ENCODE measurements around the gene EPAS1.

The EPAS1 gene

DNA sequence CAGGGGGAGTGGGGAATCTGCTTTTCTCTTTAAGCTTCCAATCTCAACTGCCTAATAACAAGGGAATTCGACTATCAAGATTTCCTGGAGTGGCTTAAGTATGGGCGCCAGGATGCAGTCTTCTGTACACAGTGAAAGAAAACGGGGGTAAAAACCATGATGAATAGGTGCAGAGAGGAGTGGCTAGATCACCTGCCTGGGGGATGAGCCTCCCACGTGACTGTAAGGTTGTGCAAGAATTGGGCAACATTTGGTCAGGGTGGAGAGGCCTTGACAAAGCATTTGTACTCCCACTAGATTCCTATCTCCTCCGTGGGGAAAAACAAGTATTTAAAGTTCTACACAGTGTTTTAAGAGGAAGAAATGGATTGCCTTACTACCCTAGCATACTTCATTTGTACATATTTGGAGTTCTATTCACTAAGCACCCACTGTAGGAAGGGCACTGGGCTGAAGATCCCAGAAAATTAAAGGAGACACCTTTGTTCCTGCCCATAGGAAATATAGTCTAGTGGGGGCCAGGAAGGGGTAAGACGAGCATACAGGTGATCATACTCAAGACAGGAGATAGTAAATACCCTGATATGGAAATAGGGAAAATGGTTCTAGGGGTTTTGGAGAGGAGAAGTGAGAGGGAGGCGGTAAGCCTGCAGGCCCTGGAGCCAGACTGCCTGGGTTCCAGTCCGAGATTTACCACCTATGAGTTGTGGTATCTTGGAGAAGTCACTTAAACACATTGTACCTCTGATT, 29.2 kb downstream of the EPAS1 start:
- no peak for DNase-seq

DNA sequence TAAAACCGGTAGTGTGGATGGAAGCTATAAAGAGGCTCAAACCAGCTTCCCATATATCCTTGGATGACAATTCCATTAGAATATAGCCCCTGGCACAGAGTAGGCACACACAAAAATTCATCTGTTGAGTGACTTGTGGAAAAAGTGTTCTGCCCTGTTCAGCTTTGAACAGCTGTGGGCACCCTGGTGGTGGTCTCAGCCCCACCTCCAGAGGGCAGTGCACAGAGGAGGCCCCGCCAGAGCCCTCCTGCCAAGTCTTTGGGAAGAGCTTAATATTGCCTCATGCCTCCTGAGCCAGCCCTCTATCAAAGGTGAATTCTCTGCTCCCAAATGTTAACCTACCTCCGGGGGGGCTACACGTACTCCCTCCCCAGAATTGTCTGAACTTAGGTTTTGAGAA, 30.4 kb downstream of the EPAS1 start:
- no peak for DNase-seq

DNA sequence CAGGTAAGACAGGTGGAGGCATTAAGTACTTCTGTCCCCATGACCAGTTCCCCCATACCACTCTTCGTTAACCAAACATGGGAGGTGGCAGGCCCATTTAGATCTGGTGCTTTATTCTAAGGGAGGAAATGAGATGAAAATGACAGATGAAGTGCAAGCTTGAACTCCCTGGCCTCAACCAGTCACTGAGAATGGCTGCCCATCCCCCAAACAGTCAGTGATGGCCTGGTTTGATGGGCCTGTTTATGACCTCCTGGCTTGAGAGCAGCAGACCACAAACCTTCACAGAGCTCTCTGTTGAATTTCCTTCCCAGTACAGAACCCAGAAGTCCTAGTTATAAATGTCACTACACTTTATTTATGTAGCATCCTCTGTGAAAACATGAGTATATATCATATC, 31.1 kb downstream of the EPAS1 start:
- no peak for DNase-seq

DNA sequence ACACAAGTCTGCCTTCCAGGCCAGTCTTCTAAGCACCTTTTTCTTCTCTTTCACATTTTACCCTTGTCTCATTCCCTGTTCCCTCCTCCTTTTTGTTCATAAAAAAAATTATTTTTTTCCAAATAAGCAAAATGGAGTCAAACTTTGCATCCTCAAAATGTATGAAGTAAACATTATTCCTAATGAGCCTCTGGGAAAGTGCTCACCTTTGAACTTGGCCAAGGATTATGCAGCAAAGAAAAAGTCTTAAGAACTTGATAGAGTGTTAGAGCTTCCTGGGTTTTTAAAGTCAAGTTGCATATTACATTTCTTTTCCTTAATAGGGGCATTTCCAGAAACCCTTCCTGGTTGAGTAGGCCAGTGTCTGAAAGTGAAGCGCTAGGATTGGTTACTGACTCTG, 31.6 kb downstream of the EPAS1 start:
- no peak for DNase-seq

DNA sequence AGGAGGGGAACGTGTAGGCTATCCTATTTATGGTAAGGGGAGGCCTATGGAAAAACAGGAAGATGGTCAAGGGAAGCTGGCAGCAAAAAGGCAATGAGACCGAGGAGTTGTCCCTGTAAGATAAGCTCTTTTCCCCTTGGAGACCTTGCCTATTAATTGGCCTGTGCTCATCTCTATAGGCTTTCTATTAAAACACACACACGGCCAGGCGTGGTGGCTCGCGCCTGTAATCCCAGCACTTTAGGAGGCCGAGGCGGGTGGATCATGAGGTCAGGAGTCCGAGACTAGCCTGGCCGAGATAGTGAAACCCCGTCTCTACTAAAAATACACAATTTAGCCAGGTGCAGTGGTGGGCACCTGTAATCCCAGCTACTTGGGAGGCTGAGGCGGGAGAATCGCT, 32.1 kb downstream of the EPAS1 start:
- DNase-seq, result no peak

DNA sequence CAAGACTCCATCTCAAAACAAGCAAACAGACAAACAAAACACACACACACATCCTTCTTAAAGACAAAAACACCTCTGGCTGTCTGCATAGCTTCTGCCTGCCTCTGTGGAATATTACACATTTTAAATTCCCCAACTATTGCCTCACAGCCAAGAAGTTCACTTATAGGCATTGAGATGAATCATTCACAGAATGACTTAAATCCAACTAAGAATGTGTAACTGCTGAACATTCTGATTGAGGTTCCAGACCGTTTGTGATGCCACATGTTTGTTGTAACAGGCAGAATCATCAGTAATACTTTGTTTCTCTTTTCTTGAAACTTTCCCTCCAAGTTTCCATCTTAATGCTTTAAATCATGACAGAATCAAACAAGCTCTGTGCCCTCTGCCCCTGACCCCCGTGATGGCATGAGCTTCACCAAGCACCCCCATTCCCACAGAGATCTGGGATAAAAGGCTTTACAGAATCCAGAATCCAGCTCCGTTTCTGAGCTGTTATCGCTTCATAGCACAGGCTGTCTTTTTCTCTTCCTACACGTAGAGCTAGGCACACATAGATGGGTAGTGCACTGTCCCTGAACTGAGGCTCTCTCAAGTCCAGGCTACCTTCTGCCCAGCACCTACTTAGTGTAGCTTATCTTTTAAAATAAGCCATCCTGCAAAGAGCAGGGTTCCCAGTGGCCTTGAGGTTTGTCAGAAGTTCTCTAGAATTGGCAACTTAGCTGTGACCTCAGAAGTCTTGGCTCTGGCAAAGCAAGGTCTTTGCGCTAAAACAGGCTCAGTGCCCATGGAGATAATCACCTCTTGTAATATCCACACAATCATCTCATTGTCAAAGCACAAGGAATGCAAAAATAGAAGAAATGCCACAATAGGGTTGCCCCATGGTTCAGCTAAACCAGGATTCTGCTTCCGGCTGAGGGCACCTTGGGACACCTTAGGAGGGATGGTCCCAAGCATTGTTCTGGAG, 32.9 kb downstream of the EPAS1 start:
- DNase-seq, result no peak

DNA sequence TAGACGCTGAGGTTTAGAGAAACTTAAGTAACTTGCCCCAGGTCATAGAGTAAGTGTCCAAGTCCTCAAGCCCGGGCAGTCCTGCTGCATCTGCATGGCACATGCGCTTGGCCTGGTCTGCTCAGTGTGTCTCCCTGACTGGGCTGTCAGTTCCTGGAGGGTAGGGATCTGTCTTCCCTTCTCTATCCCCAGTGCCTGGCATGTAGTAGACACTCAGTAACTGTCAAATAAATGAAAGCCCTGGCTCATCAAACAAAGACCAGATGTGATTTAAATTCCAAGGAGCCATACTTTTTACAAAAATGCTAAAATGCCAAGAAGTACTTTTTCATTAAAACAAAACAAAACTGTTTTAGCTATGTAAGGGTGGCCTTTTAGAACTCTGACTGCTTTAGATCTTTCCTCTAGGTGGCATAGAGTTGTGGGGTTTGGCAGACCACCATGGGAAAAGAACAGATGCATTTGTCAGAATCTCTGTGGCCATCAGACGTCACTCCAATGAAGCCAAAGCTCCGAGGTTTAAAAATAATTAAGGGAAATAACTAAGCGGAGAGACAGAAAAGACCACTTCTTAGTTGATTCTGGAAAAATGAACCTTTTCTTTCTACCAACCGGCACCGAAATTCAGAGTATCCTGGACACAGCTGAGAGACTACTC, 34.0 kb downstream of the EPAS1 start:
- no peak for DNase-seq

DNA sequence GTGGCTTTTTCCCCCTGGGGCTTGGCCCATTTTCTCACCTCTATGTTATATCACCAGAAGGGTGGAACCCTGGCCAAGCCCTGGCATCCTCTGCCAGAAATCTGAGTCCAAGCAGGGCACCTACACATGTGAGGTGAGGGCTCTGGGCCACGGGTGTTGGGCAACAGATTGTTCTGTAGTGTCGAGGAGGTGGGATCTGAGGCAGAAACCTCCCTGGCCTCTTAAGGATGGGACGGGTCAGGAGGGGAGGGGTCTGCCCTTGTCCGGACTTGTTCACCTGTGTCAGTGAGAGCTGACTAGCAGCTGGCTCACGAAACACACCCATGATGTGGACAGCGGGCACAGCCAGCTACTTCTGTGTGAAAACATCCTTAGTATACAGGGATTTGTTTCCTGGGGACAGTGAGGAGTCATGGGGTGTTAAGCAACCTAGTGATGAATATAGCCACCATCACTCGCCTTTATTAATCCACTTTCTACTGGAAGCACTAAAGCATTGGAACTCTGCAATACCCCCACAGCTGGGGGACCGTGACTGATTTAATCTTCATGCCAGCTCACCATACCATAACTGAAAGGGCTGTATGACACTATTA, 35.6 kb downstream of the EPAS1 start:
- DNase-seq, result no peak

DNA sequence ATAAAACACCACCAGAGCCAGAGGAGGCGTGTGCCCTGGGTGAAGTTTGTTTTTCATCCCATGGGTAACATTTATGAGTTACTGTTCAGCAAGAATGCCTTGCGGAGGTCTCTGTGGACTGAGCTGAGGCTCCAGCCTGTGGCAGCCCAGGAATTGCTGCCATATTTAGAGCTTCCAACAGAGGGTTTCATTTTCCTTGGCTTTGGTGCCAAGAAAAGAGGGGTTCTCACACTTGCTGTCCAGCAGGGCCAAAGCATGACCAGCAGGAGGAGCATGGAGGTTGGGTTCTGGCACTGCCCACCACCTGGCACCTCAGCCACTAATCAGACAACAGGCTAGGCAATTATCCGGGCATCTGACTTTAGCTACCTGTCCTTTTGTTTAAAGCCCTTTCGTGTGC, 36.7 kb downstream of the EPAS1 start:
- DNase-seq, result peak in 1 of 2 donors; percentile 10

DNA sequence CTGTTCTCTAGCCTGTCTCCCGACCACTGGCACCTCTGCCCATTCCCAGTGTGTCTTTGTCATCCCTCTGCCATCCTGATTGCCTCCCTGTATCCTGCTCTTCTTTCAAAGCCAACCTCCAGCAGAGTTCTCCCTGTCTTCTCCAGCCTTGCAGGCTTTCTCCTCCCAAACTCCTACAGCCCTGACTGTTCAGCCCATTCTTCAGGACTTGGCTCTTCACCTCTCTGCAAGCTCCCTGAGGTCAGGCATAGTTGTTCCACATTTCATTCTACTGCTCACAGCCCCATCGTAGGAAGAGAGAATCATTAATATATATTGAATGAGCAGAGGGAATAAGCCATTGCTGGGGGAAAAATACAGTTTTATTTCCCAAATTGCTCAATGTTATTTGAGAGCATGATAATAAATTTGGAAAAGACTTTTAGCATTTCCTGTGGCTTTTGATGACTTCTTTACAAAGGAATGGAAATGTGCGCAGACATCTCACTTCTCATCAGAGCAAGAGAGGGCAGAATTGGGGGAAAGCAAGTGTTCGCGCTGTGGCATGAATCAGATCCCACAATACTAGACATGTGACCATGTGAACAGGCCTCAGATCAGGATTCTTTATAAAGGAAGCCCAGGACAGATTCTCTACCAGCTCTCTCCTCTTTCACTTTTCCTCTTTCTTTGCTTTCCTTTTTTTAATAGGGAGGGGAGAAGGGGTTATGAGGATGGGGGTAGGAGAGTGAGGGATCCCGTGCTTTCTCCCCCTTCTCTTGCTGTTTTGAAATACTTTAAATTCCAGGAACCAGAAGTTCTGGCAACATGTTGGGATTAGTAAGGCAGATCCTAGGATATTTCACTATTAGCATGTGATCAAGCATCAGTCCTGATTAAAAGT, 37.4 kb downstream of the EPAS1 start:
- DNase-seq, result no peak

DNA sequence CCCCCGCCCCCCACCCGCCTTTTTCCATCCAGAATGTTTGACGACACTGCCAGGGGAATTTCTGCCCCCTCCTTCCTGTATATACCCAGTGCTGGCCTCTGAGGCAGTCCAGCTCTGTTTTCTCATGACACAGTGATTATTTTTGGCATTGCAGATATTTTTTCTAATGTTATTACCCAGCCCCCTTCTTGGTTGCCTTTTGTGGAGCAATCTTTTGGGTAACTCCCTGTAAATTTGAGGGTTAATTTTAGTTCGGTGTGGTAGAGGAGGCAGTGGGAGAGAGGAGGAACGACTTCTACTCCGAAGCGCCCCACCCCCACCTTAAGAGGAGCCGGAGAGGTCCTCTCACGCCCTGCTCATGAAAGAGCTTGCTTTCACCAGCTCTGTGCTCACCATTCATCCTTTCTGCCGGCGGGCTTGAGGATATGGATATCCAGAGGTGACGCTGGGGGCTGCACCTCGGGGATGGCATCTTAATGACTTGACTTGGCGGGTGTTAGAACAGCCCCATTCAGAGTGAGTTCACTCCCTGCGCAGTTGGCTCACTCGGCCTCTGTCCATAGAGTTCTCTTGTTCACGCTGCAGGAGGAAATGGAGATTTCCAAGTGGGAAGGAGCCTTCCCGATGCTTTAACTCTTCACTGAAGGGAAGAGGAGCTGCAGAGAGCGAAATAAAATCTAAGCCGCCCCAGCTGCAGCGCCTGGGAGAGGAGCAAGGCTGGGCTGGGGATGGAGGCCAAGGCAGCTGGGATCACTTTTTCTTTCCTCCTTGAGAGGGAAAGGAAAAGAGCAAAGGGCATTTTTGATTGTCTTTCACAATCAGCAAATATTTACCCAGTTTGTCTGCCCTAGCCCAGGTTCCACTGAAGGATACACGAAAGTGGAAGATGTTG, 38.4 kb downstream of the EPAS1 start:
- no peak for DNase-seq

DNA sequence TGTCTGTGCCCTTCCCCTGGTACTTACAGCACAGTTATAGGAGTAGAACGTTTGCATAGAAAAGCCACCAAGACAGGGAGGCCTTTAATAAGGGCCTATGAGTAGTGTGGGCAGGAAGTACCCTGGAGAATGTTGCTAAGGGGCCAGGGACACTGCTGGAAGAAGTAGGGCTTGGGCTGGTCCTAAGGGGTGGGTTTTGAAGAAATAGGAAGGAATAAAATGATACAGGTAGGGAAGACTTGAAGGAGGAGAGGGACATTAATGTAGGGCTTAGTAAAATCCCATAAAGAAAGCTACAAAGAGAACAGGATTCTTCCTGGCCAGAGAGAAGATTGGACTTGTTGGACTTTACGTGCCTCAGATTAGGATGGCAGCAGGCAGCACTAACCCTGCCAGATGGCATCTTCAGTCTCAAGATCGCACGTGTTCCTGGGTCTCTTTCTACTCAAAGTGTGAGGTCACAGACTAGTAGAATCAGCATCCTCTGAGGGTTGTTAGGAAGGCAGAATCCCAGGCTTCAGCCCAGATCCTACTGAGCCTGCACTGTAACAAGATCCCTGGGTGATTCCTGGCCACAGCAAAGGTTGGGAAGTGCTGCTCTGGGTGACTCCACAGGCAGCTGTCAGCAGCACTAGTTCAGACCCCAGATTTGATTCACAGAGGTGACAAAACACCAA, 39.2 kb downstream of the EPAS1 start:
- no peak for DNase-seq

DNA sequence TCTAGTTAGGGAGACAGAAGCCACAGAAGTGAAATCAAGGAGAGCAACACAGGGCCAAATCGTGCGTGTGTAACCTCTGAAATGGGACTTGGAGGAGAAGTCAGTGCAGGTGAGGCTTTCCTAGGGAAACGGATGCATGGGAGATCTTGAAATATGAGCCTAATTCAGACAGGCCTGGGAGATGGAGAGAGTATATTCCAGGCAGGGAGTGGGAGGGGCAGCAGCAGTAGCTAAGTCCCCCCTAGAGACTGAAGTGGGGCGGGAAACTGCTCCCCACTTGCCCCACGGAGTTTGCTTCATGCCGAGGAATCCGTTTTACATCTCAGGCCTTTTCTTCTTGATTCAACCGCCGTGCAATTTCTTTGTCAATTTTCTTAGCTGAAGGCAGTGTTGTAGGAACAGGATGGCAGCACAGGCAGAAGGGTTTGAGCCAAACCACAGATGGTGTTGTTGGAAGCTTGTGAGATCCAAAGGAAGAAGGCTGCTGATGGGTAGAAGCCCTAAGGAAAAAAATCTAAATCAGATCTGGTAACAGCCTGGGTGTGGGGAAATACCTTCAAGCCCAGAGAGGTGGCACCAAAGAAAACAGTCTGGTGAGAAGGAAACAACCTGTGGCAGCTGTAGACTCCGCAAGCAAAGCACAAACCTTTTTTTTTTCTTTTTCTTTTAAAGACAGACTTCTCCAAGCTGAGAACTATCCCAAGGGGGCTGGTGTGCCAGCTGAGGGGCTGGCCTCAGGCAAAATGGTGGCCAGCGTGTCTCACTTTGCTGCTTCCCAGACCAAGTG, 40.2 kb downstream of the EPAS1 start:
- no peak for DNase-seq

DNA sequence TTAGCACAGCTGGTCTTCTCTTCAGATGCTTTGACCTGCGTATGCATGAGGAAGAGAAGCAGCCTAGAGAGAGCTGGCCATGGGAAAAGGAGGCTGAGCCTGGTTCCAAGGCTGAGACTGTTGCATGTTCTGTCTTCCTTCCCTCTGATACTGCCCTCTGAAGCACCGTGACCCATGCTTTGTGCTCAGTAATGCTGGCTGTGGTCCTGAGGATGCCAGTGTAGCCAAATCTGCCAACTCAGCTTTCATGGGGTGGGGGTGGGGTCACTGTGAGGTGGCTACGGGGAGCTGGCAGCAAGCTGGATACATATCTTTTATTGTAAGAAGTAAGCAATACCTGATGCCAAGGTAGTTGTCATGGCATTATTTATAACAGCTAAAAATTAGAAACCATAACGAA, 41.5 kb downstream of the EPAS1 start:
- DNase-seq, result no peak

DNA sequence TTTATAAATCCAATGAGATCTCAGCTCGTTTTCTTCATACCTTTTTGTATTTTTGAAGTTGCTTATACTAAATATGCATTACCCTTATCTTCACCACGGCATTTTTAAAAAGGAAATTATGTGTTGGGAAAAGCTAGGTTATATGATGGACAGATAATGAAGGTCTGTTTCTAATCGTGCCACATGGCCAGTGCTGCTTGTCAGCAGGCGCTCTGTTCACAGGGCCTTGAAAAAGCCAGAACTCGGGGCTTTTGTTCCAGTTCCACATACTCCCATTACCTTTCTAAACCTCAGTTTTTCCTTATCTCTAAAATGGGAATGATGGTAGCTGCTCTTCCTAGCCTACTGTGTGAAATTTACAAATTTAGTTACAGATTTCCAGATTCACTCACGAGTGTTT, 42.0 kb downstream of the EPAS1 start:
- DNase-seq, result no peak

DNA sequence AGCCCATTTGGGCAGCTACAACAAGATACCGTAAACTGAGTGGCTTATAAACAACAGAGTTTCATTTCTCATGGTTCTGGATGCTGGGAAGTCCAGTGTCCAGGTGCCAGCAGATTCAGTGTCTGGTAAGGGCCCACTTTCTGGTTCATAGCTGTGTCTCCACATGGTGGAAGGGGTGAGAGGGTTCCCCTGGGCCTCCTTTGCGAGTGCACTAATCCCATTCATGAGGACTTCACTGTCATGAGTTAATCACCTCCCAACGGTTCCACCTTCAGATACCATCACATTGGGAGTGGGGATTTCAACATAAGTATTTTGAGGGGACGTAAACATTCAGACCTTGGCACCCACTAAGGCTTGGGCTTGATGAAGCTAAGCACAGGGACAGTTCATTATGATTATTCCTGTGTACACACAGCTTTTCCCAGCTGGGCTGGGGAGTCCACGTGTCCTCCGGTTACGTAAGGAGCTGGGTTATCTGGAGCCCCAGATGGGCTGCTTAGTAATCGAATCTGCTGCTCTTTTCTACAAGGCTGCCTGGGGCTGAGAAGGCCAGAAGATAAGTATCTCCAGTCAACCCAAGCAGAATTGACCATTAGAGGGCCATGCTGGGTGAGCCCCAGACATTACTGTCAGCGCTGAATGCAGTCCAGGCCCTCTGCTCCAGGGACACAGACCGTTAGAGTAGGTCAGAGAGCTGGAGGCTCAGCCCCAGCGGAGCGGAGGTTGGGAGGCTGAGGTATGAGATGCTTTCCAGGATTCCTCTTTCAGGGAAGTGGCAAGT, 42.7 kb downstream of the EPAS1 start:
- DNase-seq, result no peak

DNA sequence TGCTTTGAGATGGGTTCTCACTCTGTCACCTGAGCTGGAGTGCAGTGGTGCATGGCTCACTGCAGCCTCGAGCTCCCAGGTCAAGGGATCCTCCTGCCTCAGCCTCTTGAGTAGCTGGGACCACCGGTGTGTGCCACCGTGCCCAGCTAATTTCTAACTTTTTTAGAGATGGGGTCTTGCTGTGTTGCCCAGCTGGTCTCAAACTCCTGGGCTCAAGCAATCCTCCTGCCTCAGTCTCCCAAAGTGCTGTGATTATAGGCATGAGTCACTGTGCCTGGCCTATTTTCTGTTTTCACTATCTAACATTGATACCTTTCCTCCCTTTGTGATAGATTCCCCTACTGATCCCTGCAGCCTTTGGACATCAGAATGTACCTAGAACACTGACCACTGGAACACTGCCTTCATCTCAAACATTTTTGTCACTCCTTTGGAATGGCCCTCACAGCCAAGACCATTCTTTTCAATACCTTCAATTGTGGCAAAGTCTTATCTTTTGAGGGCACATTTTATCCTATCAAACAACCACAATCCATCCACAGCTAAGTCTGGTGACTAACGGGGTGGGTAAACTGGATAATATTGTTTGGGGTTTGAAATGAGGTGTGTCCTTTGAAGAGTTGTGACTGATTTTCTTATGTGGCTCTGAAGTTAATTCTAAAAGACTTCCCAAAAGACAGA, 43.7 kb downstream of the EPAS1 start:
- DNase-seq, result no peak

Measured in CD4-positive, alpha-beta T cell treated with Interleukin-4 for 1 hour (primary cell).